Measurements from ENCODE around the gene ZNF728. TPM values are rescaled to one million over a fixed set of nuclear protein-coding genes. Genes with fewer than 3 reads are reported as not detected.

ZNF728 gene
- total RNA-seq, 1 experiment from 2014 or later, result not detected

DNA sequence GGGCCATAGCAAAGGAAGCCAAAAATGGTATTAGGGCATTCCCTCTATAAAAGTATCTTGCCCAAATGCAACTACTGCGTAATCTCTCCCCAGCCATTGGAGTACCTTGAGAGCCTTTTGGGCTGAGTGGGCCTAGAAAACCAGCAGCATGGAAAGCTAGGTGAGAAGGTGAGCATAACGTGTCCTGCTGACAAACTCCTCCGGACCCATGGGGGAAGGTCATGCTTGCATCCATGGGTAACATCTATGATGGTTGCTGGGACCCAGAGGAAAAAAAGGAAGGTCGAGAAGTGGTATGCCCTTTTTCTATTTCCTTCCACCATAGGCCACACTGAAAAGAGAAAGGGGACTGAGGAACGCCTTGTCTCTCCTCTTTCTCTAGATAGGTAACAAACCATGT lies 57.4 kb downstream of the ZNF728 start:
- Histone ChIP-seq H4K20me1 (ENCODE audit: insufficient read depth) (no peaks in the 10 kb centered on the region), H3K4me2 (ENCODE audit: low read length) (no peak overlapping the region), H2AFZ (ENCODE audit: low read depth, low read length, poor library complexity, severe bottlenecking) (no peak overlapping the region), H3K9me3 (ENCODE audit: control insufficient read depth in 1 of 2, insufficient read depth in 1 of 2, low read depth in 1 of 2, low read length in 2 of 2) (peaks cover 8 to 15% of the 10 kb centered on the region in 2 experiments; a peak in 2 of 4 replicates), H3K36me3 (ENCODE audit: control insufficient read depth in 1 of 2, insufficient read depth in 2 of 2, low read length in 2 of 2) (no peaks in the 10 kb centered on the region), H3K27ac (ENCODE audit: low read depth, low read length) (no peak overlapping the region), H3K4me3 (replicated peaks in 1 of 2; ENCODE audit: low read depth in 1 of 2, low read length in 2 of 2) (no peak overlapping the region), H3K9me2 (ENCODE audit: insufficient read depth) (no peaks in the 10 kb centered on the region), H3K27me3 (ENCODE audit: insufficient read depth, low read length) (no peaks in the 10 kb centered on the region), H3K9ac (ENCODE audit: low read length) (no peak overlapping the region), H3K4me1 (ENCODE audit: control insufficient read depth in 1 of 2, insufficient read depth in 2 of 2, low read length in 2 of 2) (no peaks in the 10 kb centered on the region), H3K79me2 (ENCODE audit: insufficient read depth, low read length) (no peaks in the 10 kb centered on the region)
- ATAC-seq, result no peak
- RAD21 ChIA-PET (ENCODE audit: low non-redundant PET in 1 of 2, low total read pairs in 2 of 2, uncharacterized antibody in 2 of 2, unreplicated experiment in 2 of 2), result no interaction called here
- TF ChIP-seq EZH2phosphoT487 (IDR thresholded peaks at IDR 0.05; ENCODE audit: borderline replicate concordance) (no peak), ATF3 (IDR thresholded peaks at IDR 0.05) (no peak), CBX3 (IDR thresholded peaks at IDR 0.05; ENCODE audit: low read depth) (peak; percentile 52; the same call in 1 of the 2 replicates)
- CTCF ChIA-PET, result no interaction called here
- peak; percentile 10 for DNase-seq (ENCODE audit: low read depth, low spot score)
- intact Hi-C loops (cut with micrococcal nuclease), result no loop called here
- POLR2A ChIA-PET, result no interaction called here
- no TSS peak for BruUV-seq (replicated peaks)

- Histone ChIP-seq H3K9ac (ENCODE audit: low read length) (no peak overlapping the region), H3K27me3 (ENCODE audit: insufficient read depth, low read length) (no peaks in the 10 kb centered on the region), H3K36me3 (ENCODE audit: control insufficient read depth in 1 of 2, insufficient read depth in 2 of 2, low read length in 2 of 2) (no peaks in the 10 kb centered on the region), H3K9me3 (ENCODE audit: control insufficient read depth in 1 of 2, insufficient read depth in 1 of 2, low read depth in 1 of 2, low read length in 2 of 2) (peaks cover 5 to 29% of the 10 kb centered on the region in 2 experiments; a peak in 2 of 4 replicates), H3K79me2 (ENCODE audit: insufficient read depth, low read length) (no peaks in the 10 kb centered on the region), H3K9me2 (ENCODE audit: insufficient read depth) (no peaks in the 10 kb centered on the region), H2AFZ (ENCODE audit: low read depth, low read length, poor library complexity, severe bottlenecking) (no peak overlapping the region), H3K4me1 (ENCODE audit: control insufficient read depth in 1 of 2, insufficient read depth in 2 of 2, low read length in 2 of 2) (no peaks in the 10 kb centered on the region), H3K27ac (ENCODE audit: low read depth, low read length) (no peak overlapping the region), H3K4me3 (replicated peaks in 1 of 2; ENCODE audit: low read depth in 1 of 2, low read length in 2 of 2) (no peak overlapping the region), H4K20me1 (ENCODE audit: insufficient read depth) (no peaks in the 10 kb centered on the region), H3K4me2 (ENCODE audit: low read length) (no peak overlapping the region)
- DNase-seq (ENCODE audit: low read depth, low spot score), result no peak
- ATAC-seq, result no peak
- intact Hi-C loops (cut with micrococcal nuclease), result no loop called here
- ChIA-PET POLR2A (no interaction called here), RAD21 (ENCODE audit: low non-redundant PET in 1 of 2, low total read pairs in 2 of 2, uncharacterized antibody in 2 of 2, unreplicated experiment in 2 of 2) (no interaction called here), CTCF (no interaction called here)
- no peak for TF ChIP-seq SRF (IDR thresholded peaks at IDR 0.05; ENCODE audit: low read depth)
- TF ChIP-seq ZNF274 (IDR thresholded peaks at IDR 0.05; ENCODE audit: low read depth, low read length), result no peak
- no peak for TF ChIP-seq ZFX (IDR thresholded peaks at IDR 0.05)
- no peak for TF ChIP-seq EZH2phosphoT487 (IDR thresholded peaks at IDR 0.05; ENCODE audit: borderline replicate concordance)
- TF ChIP-seq POLR2A (IDR thresholded peaks at IDR 0.05; ENCODE audit: borderline replicate concordance, extremely low read depth, insufficient read depth, insufficient read length), result no peak
- no peak for TF ChIP-seq YY1 (IDR thresholded peaks at IDR 0.05; ENCODE audit: extremely low read depth, insufficient replicate concordance, low read depth, low read length)
- TF ChIP-seq, protein P1, sequence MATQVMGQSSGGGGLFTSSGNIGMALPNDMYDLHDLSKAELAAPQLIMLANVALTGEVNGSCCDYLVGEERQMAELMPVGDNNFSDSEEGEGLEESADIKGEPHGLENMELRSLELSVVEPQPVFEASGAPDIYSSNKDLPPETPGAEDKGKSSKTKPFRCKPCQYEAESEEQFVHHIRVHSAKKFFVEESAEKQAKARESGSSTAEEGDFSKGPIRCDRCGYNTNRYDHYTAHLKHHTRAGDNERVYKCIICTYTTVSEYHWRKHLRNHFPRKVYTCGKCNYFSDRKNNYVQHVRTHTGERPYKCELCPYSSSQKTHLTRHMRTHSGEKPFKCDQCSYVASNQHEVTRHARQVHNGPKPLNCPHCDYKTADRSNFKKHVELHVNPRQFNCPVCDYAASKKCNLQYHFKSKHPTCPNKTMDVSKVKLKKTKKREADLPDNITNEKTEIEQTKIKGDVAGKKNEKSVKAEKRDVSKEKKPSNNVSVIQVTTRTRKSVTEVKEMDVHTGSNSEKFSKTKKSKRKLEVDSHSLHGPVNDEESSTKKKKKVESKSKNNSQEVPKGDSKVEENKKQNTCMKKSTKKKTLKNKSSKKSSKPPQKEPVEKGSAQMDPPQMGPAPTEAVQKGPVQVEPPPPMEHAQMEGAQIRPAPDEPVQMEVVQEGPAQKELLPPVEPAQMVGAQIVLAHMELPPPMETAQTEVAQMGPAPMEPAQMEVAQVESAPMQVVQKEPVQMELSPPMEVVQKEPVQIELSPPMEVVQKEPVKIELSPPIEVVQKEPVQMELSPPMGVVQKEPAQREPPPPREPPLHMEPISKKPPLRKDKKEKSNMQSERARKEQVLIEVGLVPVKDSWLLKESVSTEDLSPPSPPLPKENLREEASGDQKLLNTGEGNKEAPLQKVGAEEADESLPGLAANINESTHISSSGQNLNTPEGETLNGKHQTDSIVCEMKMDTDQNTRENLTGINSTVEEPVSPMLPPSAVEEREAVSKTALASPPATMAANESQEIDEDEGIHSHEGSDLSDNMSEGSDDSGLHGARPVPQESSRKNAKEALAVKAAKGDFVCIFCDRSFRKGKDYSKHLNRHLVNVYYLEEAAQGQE (IDR thresholded peaks at IDR 0.05; ENCODE audit: low read depth), result no peak
- TF ChIP-seq SP1 (IDR thresholded peaks at IDR 0.05; ENCODE audit: low read depth), result no peak
- no peak for TF ChIP-seq SIN3A (IDR thresholded peaks at IDR 0.05; ENCODE audit: low read depth)
- TF ChIP-seq FOSL1 (IDR thresholded peaks at IDR 0.05; ENCODE audit: low read depth), result no peak
- no peak for TF ChIP-seq POLR2AphosphoS5 (IDR thresholded peaks at IDR 0.05; ENCODE audit: low read depth, low read length)
- TF ChIP-seq, protein P2, sequence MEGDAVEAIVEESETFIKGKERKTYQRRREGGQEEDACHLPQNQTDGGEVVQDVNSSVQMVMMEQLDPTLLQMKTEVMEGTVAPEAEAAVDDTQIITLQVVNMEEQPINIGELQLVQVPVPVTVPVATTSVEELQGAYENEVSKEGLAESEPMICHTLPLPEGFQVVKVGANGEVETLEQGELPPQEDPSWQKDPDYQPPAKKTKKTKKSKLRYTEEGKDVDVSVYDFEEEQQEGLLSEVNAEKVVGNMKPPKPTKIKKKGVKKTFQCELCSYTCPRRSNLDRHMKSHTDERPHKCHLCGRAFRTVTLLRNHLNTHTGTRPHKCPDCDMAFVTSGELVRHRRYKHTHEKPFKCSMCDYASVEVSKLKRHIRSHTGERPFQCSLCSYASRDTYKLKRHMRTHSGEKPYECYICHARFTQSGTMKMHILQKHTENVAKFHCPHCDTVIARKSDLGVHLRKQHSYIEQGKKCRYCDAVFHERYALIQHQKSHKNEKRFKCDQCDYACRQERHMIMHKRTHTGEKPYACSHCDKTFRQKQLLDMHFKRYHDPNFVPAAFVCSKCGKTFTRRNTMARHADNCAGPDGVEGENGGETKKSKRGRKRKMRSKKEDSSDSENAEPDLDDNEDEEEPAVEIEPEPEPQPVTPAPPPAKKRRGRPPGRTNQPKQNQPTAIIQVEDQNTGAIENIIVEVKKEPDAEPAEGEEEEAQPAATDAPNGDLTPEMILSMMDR (IDR thresholded peaks at IDR 0.05 in 2 of 3, conservative IDR thresholded peaks at IDR 0.05 in 1 of 3; ENCODE audit: borderline replicate concordance in 1 of 3, insufficient read depth in 1 of 3, low read depth in 2 of 3, low read length in 2 of 3), result no peak
- no peak for TF ChIP-seq TCF7L2 (IDR thresholded peaks at IDR 0.05; ENCODE audit: borderline replicate concordance, extremely low read depth, insufficient read depth, insufficient read length)
- BruUV-seq (replicated peaks), result no TSS peak
These were observed 67.8 kb downstream of the ZNF728 start for GRCh38 chr19:22935151-22935550.
